NCI-H1417 (cell line): ENCODE results near the gene MAPKAP1.
A peak's percentile ranks its signal among the peaks of the same experiment; 100 is the strongest.
"Not testable (repeated sequence)": the region's sequence is repeated elsewhere in the genome, so short reads cannot be mapped to it uniquely, and the experiment has no call there.

Experiments used
- DNase-seq, 3 experiments: peaks; one replicate each; lab custom pipeline; 2025; lab: John Stamatoyannopoulos, UW

MAPKAP1 gene

DNA sequence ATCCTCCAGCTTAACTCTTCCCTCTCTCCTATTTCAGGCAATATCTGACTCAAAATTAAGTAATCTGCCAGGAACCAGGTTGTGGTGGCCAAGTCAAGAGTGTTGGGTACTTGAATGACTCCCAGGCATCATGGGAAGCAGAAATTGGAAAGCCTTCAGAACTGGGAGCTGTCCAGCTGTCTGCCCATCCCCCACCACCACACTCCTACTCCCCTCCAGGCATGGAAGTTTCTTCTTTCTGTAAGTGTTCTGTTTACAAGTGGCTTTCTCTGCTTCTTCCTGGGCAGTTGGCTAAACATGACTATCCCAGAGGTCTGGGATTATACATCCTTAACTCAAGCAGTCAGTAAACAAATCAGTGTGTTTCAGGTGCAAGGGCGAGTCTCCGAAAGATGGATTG is 25.6 kb upstream of the MAPKAP1 start:
- DNase-seq: peak in 1 of 3 experiments; percentile 10

DNA sequence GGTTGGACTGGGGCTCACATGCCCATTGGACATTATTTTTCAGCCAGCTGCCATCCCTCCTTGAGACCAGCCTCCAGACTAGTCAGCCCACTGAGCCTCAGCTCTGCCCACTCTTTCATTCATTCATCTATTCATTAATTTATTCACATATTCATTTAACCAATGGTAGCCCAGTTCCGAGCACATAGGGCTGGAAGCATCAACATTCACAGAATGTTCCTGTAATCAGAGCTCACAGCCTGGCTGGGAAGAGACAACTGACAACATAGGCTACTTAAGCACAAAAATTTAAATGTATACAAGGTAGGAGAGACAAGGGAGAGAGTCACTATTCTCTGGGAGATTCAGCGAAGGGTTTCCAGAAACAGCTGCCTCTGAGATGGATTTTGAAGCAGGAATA is 23.2 kb upstream of the MAPKAP1 start:
- no peak for DNase-seq

DNA sequence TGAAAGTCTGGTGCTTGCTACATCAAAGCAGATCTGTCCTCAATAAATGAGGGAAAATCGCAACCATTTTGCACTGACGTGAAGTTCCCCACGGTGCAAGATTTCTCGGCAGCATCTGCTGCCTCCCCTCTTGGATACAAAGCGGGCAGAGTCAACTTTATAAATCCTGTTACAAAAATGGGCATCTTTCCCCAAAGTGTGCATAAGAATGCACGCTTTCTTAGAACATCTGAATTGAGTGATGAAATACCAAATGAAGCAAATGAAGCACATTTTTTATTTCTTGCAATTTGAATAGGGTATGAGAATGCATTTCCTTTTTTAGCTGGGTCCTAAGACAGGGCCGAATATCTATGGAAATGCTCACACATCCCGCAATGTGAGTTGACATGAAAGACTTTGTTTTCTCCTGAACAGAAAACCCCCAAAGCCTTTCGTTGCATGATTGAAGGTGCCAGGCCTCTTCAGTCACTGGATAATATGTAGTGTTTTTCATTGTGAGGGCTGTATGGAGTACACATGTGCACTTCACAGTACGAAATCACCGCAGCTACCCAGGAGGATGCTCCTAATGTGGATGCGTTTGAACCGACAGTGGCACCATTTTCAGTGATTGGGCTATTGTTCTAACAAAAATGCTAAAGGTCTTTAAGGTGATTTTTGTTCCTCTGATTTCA is 19.6 kb upstream of the MAPKAP1 start:
- DNase-seq: no peak

DNA sequence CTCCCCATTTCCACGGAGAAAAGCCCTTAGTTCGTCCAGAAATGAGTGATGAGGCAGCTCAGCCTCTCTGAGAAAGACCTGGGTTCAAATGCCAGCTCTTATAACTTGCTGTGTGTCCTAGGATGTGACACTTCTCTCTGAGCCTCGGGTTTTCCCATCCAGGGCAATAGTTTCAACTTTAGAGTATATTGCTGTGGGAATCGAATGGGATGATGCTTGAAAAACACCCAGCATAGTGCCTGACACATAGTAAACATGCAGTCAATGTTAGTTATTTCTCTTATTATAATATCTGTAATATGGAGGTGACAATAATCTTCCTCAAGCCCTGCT is 430 bp upstream of the MAPKAP1 start:
- no peak for DNase-seq

DNA sequence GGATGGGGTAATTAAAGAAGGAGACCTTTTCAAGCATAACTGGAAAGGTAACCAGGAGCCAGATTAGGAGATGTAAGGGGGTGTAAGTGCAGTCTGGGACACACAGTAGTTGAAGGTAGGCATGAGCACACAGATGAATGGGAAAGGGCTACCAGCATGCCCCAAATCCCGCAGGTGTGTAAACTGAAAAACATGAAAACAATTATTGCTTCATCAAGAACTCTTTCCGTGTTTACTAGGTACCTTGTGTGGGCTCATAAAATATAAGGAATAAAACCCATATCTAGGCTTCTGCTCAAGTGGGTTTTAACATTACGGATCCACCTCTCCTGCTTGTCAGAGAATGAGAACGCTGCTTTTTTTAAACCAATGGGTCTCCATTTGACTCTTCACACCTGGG is 1.1 kb downstream of the MAPKAP1 start:
- DNase-seq: no peak

DNA sequence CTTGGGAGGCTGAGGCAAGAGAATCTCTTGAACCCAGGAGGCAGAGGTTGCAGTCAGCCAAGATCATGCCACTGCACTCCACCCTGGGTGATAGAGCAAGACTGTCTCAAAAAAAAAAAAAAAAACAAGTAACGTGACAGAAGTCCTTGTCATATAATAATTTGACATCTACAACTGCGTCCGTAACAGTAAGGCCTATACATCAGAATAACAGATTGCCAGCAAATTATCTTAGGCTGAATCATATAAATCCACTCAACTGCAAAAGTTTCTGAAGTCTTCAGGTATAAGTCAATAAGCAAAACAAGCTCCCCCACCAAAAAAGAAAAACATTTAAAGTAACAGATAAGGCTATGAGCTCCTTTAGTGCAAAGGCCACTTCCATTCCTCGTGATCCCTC is 3.3 kb downstream of the MAPKAP1 start:
- no peak for DNase-seq

DNA sequence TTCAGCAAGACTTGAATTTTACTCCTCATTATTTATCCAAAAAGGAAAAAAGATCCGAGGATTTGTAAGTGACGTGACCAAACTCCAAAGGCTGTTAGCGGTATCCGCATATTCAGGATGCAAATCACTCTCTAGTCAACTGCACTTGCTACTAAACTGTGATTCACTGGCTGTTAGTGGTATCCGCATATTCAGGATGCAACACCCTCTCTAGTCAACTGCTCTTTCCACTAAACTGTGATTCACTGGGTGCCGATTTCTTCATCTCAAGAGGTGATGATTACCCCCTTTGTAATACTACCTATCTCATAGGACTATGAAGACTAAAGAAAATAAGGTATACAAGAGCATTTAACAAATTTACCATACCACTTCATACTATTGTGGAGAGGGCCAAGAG is 5.7 kb downstream of the MAPKAP1 start:
- DNase-seq: no peak

DNA sequence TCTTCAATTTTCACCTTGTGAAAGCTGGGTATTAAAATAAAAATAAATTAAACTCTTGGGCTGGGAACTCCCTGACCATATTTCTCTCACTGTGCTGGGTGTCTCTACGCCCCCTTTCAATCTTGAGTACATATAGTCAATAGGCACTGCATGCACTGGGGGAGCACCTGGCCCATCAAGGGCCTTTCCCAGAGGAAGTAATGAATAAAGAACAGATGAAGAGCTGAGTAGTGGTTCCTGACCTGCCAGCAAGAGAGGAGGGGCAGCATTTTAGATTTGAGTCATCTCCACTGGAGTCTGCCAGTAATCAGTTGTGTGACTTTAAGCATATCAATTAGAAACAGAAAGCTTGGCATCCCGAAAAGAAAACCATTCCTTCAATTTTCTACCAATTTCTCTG is 6.2 kb downstream of the MAPKAP1 start:
- DNase-seq: peak in 2 of 3 experiments; percentile 12 to 34

DNA sequence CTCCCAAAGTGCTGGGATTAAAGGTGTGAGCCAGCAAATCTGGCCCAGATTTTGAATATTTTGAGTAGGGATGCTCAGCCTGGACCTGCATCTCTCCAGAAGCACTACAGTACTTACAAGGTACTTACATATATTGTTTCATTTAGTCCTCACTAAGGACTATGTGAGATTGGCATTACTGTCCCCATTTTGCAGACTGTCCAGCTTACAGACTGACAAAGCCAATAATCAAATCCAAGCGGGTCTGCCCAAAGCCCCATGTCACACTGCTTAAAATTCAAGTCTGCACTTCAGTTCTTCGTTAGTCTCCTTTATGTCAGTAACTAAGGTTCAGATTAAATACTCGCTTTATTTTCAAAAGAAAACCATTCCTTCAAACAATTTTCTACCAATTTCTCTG is 7.1 kb downstream of the MAPKAP1 start:
- no peak for DNase-seq

DNA sequence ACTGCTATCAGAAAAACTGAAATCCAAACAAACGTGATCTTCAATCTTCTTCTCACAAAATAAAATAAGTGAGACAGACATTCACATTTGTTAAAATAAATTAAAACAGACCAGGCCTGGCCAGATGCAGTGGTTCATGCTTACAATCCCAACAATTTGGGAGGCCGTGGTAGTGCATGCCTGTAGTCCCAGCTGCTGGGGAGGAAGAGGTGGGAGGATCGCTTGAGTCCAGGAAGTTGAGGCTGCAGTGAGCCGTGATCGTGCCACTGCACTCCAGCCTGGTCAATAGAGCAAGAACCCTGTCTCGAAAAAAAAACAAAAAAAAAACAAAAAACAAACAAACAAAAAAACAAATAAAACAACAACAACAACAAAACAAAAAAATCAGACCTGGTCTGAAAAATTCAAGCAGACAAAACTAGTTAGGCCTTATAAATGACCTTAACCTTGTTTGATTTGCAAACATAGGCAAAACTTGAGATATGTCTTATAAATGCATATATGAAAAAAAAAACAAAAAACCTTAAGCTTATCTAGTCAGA is 10.8 kb downstream of the MAPKAP1 start:
- DNase-seq: no peak

DNA sequence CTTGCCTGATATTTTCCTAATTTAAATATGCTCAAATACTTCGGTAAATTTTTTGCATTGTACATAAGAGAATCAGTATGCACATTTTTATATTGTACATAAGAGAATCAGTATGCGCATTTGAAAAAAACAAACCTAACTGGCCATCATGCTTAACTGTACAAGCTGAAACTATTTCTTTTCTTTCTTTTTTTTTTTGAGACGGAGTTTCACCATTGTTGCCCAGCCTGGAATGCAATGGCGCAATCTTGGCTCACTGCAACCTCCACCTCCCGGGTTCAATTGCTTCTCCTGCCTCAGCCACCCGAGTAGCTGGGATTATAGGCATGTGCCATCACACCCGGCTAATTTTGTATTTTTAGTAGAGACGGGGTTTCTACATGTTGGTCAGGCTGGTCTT is 11.5 kb downstream of the MAPKAP1 start:
- DNase-seq: not testable (repeated sequence)

DNA sequence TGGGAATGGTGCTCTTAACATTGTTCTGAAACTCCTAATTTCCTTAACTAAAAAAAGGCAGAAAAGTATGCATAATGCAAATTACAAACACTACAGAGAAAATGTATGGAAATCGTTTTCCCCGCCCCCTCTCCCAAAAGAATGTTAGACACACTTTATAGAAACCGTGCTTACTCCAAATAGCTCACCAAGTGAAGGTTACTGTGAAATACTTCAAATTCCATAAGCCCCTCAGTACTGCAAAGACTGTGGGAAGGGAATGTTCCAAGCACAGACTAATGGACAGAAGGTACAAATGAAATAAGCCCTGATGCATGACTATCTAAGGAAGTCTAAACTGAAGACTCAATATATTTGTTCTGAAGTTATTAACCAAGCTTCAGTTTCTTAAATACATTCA is 12.5 kb downstream of the MAPKAP1 start:
- DNase-seq: no peak

DNA sequence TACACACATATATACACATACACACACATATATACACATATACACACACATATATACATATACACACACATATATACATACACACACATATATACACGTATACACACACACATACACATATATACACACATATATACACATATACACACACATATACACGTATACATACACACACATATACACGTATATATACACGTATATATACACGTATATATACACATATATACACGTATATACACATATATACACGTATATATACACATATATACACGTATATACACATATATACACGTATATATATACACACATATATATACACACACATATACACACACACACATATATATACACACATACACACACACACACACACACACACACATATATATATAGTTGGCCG is 13.5 kb downstream of the MAPKAP1 start:
- not testable (repeated sequence) for DNase-seq

DNA sequence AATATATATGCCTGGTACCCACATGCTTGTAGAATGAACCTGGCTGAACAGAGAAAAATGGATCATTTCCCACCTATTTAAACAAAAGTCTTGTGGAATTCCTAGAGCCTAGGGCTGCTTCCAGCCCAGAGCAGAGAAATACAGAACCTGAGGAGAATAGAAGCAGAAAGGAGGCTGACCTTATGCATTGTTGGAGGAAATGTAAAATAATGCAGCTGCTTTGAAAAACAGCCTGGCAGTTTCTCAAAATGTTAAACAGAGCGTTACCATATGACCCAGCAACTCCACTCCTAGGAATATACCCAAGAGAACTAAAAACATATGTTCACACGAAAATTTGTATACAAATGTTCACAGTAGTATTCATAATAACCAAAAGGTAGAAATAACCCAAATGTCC is 15.1 kb downstream of the MAPKAP1 start:
- DNase-seq: no peak

DNA sequence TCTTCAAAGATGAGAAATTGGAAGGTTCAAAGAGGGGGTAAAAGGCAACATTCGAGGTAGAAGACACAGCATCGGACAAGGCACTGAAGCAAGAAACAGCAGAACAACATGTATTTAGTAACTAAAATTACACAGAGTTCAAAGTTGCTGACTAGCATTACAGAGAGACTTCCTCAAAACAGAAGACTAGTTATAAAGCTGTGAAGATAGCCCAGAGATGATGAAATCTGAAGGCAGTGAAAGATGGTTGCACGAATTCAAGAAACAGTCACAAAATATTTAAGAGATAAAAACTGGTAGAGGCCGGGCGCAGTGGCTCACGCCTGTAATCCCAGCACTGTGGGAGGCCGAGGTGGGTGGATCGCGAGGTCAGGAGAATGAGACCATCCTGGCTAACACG is 16.3 kb downstream of the MAPKAP1 start:
- no peak for DNase-seq

DNA sequence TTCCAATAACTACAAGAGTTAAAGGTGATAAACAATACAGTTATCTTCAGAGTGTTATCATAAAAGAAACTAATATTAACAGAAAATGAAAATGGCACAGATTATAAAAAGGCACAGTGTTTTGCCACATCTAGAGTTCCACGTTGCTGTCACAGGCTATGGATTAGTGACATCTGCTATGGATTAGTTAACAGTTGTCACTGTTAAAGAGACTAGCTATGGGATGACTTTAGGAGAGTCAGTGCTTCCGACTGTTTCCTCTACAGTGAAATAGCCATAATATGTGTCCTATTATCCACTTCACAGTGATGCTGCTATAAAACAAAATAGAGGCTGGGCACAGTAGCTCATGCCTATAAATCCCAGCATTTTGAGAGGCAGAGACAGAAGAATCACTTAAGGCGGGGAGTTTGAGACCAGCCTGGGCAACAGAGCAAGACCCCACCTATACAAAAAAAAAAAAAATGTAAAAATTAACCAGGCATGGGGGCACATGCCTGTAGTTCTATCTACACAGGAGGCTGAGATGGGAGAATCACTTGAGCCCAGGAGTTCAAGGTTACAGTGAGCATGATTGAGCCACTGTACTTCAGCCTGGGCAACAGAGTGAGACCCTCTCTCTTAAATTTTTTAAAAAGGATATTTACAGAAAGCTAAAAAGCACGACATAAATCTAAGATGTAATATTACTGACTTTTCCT is 19.7 kb downstream of the MAPKAP1 start:
- DNase-seq: no peak

DNA sequence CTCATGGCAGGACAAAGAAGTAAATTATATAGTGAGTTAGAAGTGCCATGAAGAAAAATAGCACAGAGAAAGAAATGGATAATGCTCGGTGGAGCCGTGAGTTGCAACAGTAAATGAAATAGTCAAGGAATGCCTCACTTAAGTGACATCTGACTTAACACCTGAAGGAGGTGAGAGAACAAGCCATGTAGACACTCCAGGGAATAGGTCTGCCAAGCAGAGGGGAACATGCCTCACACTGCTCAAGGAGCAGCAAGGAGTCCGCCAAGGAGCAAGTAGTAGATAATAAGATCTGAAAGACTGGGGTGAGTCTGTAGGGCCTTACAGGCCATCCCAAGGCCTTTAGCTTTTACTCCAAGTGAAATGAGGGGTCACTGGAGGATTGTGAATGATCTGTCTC is 21.8 kb downstream of the MAPKAP1 start:
- DNase-seq: no peak

DNA sequence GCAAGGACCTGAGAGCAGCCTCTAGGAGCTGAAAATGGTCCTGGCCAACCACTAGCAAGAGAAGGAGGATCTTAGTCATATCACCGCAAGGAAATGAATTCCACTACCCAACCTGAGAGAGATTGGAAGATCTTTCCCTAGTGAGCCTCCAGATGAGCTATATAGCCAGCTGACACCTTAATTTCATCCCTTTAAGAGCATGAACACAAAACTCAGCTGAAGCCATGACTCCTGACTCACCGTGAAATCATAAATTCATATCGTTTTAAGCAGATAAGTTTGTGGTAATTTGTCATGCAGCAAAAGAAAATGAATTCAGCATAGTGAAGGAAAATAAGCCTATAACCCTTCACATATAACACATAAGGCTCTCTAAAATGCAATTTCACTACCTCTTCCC is 23.5 kb downstream of the MAPKAP1 start:
- DNase-seq: no peak

DNA sequence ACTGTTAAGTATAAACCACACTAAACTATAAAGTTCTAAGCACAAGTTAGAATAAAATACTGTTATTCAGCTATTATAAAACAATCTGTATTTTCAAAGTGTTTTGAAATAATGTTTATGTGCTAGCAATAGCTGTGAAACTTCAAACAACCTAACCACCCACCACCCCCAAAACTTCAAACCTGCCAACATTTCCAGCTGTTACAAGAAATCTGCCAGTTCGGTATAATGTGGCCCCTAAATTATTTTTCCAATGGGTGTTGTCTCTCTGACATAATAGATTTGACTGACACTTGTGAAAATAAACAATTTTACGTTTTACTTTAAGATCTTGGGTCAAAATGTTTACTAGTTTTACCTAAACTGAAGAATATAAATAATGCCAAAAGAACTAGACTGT is 24.7 kb downstream of the MAPKAP1 start:
- no peak for DNase-seq

DNA sequence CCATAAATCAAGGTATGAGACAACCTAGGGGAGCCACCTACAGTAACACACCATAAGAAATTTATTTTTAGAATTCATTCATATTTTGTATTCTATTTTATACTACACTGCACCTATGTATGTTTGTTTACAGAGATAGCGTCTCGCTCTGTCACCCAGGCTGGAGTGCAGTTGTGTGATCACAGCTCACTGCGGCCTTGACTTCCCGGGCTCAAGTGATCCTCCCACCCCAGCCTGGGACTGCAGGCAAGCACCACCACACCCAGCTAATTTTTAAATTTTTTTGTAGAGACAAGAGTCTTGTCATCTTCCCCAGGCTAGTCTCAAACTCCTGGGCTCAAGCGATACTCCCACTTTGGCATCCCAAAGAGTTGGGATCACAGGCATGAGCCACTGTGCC is 25.4 kb downstream of the MAPKAP1 start:
- DNase-seq: no peak

DNA sequence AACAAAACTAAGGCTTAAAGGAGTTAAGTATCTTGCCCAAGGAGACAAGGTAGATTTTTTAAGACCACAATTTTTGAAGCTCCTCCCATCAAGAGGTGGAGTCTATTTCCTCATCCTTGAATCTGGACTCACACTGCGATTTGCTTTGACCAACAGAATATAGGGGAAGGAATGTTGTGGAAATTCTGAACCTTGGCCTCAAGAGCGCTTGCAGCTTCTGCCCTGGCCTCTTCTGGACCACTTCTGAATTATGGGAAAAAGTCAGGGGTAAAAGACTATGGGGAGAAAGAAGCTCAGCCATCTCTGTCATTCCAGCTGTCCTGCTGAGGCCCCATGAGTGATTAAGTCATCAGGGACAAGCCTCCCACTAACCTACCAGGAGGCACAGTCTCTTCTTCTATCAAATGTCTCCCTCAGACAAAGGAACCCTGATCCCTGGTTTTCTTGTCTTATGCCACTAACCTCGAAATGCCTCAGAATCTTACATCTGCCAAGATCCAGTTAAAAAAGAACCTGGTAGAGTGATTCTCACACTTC is 25.9 kb downstream of the MAPKAP1 start:
- DNase-seq: no peak

DNA sequence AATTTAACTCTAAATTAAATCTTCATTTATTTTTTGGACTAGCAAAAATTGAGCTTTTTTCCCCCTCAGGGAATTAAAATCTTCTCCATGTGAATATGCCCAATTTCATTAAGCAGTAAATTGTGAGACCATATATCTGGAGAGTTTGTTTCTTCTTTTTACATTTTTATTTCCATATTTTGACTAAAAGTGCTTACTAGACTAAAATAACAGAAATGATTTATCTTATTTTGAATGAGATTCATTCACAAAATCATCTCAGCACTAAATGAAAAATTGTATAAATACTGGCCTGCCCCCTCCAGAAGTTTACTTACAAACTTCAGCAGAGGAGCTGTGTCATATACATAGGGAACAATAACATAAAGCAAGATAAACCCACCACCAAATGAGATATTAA is 26.6 kb downstream of the MAPKAP1 start:
- DNase-seq: no peak

DNA sequence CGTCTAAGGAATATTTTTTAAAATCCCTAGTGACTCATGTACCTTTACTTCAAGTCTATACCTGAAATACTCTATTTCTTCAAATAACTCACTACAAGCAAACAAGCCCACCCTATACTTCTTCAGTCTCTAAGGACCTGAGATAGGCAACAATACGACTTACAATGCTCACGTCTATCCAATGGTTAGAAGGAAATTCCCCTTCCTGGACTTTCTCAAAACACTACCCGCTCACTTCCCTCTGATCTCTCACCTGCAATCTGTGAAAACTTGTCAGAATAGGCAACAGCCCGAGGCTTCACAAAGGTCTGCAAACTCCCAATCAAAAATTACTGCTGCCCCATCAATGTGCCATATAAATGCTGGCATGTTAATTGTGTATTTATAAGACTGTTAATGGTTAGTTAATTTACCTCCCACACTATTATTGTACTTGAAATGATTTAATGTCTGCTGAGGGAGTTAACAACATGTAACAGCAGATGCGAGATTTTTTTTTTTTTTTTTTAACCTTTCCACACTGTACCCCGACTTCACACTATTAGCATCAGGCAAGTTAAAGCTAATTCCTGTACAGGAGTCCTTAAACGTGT is 27.3 kb downstream of the MAPKAP1 start:
- peak in 2 of 3 experiments; percentile 26 to 74 for DNase-seq
